WTC11 (cell line): ENCODE results near the gene ATP5ME. TPM values are rescaled to one million over a fixed set of nuclear protein-coding genes. Genes with fewer than 3 reads are reported as not detected.

Source experiments
- ATAC-seq: fragments of 200-7000 bp; cut with Tn5 transposase; 2 replicates; pipeline ENCODE4 v1.10.0; 2021; ENCODE audit warnings: mild to moderate bottlenecking, moderate library complexity
- CTCF ChIA-PET: fragments of 300-600 bp; sonication (Branson Sonifier 250); formaldehyde crosslinking; loops from one replicate; lab custom pipeline; 2021; ENCODE audit warnings: antibody characterized with exemption; lab: Charles Lee
- POLR2A ChIA-PET: fragments of 350-600 bp; sonication (Branson Sonifier 250); formaldehyde crosslinking; loops from one replicate; lab custom pipeline; 2021; ENCODE audit warnings: antibody characterized with exemption; lab: Charles Lee
- DNase-seq: peaks from one replicate; pipeline ENCODE4 v3.0.0; 2021; ENCODE audit warnings: low spot score
- H3K27ac Mint-ChIP-seq: 2 replicates; pipeline ENCODE4 v1.8.0; 2021; ENCODE audit warnings: mixed read lengths
- H3K27me3 Mint-ChIP-seq: 2 replicates; pipeline ENCODE4 v1.8.0; 2021; ENCODE audit warnings: low read depth, mild to moderate bottlenecking, moderate library complexity, mixed read lengths
- H3K36me3 Mint-ChIP-seq: 2 replicates; pipeline ENCODE4 v1.8.0; 2021; ENCODE audit warnings: mixed read lengths
- H3K4me1 Mint-ChIP-seq: 2 replicates; pipeline ENCODE4 v1.8.0; 2022; ENCODE audit warnings: mixed read lengths
- H3K4me3 Mint-ChIP-seq: 2 replicates; pipeline ENCODE4 v1.8.0; 2021; ENCODE audit warnings: mild to moderate bottlenecking, moderate library complexity, mixed read lengths
- H3K9me3 Mint-ChIP-seq: 2 replicates; pipeline ENCODE4 v1.8.0; 2021; ENCODE audit warnings: mixed read lengths
- GABPB1 ChIP-seq: sonication (generic); formaldehyde crosslinking; IDR thresholded peaks from 2 replicates; pipeline ENCODE4 v1.8.1; 2023; ENCODE audit warnings: mild to moderate bottlenecking, missing genetic modification reagents
- IRF2 ChIP-seq: sonication (generic); formaldehyde crosslinking; IDR thresholded peaks from 2 replicates; pipeline ENCODE4 v1.8.0; 2022; ENCODE audit warnings: low read depth, missing genetic modification reagents, borderline replicate concordance
- JUN ChIP-seq: sonication (generic); formaldehyde crosslinking; IDR thresholded peaks from 2 replicates; pipeline ENCODE4 v1.8.0; 2023; ENCODE audit warnings: mild to moderate bottlenecking, missing genetic modification reagents
- NFE2L1 ChIP-seq: sonication (generic); formaldehyde crosslinking; IDR thresholded peaks from 2 replicates; pipeline ENCODE4 v1.8.1; 2023; ENCODE audit warnings: missing genetic modification reagents
- NR1H2 ChIP-seq: sonication (generic); formaldehyde crosslinking; IDR thresholded peaks from 2 replicates; pipeline ENCODE4 v1.9.0; 2021; ENCODE audit warnings: mild to moderate bottlenecking, moderate library complexity, missing genetic modification reagents
- OVOL2 ChIP-seq: fragments of 250-450 bp; sonication (Bioruptor Pico); IDR thresholded peaks from 2 replicates; pipeline ENCODE4 v1.9.0; 2021; ENCODE audit warnings: mild to moderate bottlenecking, borderline replicate concordance
- RORB ChIP-seq: fragments of 250-450 bp; sonication (Bioruptor Pico); IDR thresholded peaks from 2 replicates; pipeline ENCODE4 v1.9.0; 2021; ENCODE audit warnings: mild to moderate bottlenecking
- TEAD1 ChIP-seq: sonication (generic); formaldehyde crosslinking; IDR thresholded peaks from 2 replicates; pipeline ENCODE4 v1.8.0; 2022; ENCODE audit warnings: mild to moderate bottlenecking, missing genetic modification reagents
- ZNF121 ChIP-seq: sonication (generic); formaldehyde crosslinking; IDR thresholded peaks from 2 replicates; pipeline ENCODE4 v1.8.0; 2023; ENCODE audit warnings: missing genetic modification reagents
- ZNF671 ChIP-seq: fragments of 250-450 bp; sonication (Bioruptor Pico); IDR thresholded peaks from 2 replicates; pipeline ENCODE4 v1.8.0; 2021; ENCODE audit warnings: mild to moderate bottlenecking
- total RNA-seq: library from RNA; stranded (reverse); gene quantifications from 3 replicates; pipeline ENCODE4 v1.2.3, GENCODE V29; 2021
- TF ChIP-seq, protein P1 (sequence below): sonication (generic); formaldehyde crosslinking; IDR thresholded peaks from 2 replicates; pipeline ENCODE4 v1.8.1; 2023; ENCODE audit warnings: mild to moderate bottlenecking, missing genetic modification reagents
- TF ChIP-seq, protein P2 (sequence below): fragments of 250-450 bp; sonication (Bioruptor Pico); IDR thresholded peaks from 2 replicates; pipeline ENCODE4 v2.1.2; 2022; ENCODE audit warnings: mild to moderate bottlenecking, moderate library complexity
- TF ChIP-seq, protein P3 (sequence below): sonication (generic); formaldehyde crosslinking; IDR thresholded peaks from 2 replicates; pipeline ENCODE4 v1.8.1; 2023; ENCODE audit warnings: mild to moderate bottlenecking, moderate library complexity, missing genetic modification reagents
- TF ChIP-seq, protein P4 (sequence below): sonication (generic); formaldehyde crosslinking; IDR thresholded peaks from 2 replicates; pipeline ENCODE4 v1.8.1; 2023; ENCODE audit warnings: mild to moderate bottlenecking, missing genetic modification reagents, moderate library complexity
- TF ChIP-seq, protein P5 (sequence below): sonication (generic); formaldehyde crosslinking; conservative IDR thresholded peaks from 2 replicates; pipeline ENCODE4 v1.8.1; 2022; ENCODE audit warnings: mild to moderate bottlenecking, missing genetic modification reagents
- TF ChIP-seq, protein P6 (sequence below): sonication (generic); formaldehyde crosslinking; IDR thresholded peaks from 2 replicates; pipeline ENCODE4 v1.8.1; 2022; ENCODE audit warnings: mild to moderate bottlenecking, missing genetic modification reagents, moderate library complexity, borderline replicate concordance
- TF ChIP-seq, protein P7 (sequence below): sonication (generic); formaldehyde crosslinking; IDR thresholded peaks from 2 replicates; pipeline ENCODE4 v1.8.0; 2023; ENCODE audit warnings: mild to moderate bottlenecking, missing genetic modification reagents

ATP5ME gene
- total RNA-seq, 1 experiment from 2014 or later = 468 TPM

DNA sequence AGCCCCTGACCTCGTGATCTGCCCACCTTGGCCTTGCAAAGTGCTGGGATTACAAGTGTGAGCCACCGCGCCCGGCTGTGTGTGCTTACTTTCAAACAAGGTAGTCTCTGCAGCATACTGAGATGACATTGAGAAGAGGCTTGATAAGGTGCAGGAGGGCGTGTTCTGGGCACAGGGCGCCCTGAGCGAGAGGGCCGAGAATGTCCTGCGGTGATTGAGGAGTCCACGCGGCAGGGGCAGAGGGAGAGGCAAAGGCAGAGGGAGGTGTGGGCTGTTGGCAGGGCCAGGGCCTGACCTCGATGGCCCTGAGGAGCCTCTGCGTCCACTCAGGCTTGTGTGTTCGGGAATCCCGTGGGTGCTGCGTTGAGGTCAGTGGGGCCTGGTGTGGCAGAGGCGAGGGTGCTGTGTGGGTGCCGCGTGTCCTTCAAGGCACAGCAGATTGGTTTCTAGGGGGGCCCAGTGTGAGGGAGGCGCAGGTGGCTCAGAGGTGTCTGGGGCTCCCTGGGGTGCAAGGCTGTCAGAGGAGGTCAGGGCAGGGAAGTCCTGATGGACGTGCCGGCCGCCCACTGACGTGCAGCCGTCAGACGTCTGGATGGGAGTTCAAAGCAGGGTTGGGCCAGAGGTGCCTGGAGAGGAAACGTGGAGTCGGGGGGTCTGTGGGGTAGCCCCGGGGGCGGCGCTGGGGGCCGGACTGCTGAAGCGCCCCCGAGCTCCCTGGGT lies 43.7 kb upstream of the ATP5ME start:
- Mint-ChIP-seq H3K9me3 (no peaks in the 10 kb centered on the region), H3K27me3 (no peaks in the 10 kb centered on the region), H3K36me3 (peaks cover 10% of the 10 kb centered on the region), H3K4me1 (no peaks in the 10 kb centered on the region), H3K4me3 (no peak overlapping the region), H3K27ac (no peak overlapping the region)
- ATAC-seq = no peak
- TF ChIP-seq IRF2 (CRISPR knock-in tag) (no peak), ZNF671 (no peak), OVOL2 (no peak), NR1H2 (CRISPR knock-in tag) (no peak), NFE2L1 (no peak), TEAD1 (no peak), RORB (CRISPR knock-in tag) (no peak), ZNF121 (CRISPR knock-in tag) (no peak), GABPB1 (CRISPR knock-in tag) (no peak), JUN (no peak)
- TF ChIP-seq, protein P1, sequence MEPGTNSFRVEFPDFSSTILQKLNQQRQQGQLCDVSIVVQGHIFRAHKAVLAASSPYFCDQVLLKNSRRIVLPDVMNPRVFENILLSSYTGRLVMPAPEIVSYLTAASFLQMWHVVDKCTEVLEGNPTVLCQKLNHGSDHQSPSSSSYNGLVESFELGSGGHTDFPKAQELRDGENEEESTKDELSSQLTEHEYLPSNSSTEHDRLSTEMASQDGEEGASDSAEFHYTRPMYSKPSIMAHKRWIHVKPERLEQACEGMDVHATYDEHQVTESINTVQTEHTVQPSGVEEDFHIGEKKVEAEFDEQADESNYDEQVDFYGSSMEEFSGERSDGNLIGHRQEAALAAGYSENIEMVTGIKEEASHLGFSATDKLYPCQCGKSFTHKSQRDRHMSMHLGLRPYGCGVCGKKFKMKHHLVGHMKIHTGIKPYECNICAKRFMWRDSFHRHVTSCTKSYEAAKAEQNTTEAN (CRISPR knock-in tag) = no peak
- TF ChIP-seq, protein P2, sequence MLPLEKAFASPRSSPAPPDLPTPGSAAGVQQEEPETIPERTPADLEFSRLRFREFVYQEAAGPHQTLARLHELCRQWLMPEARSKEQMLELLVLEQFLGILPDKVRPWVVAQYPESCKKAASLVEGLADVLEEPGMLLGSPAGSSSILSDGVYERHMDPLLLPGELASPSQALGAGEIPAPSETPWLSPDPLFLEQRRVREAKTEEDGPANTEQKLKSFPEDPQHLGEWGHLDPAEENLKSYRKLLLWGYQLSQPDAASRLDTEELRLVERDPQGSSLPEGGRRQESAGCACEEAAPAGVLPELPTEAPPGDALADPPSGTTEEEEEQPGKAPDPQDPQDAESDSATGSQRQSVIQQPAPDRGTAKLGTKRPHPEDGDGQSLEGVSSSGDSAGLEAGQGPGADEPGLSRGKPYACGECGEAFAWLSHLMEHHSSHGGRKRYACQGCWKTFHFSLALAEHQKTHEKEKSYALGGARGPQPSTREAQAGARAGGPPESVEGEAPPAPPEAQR (CRISPR knock-in tag) = no peak
- TF ChIP-seq, protein P3, sequence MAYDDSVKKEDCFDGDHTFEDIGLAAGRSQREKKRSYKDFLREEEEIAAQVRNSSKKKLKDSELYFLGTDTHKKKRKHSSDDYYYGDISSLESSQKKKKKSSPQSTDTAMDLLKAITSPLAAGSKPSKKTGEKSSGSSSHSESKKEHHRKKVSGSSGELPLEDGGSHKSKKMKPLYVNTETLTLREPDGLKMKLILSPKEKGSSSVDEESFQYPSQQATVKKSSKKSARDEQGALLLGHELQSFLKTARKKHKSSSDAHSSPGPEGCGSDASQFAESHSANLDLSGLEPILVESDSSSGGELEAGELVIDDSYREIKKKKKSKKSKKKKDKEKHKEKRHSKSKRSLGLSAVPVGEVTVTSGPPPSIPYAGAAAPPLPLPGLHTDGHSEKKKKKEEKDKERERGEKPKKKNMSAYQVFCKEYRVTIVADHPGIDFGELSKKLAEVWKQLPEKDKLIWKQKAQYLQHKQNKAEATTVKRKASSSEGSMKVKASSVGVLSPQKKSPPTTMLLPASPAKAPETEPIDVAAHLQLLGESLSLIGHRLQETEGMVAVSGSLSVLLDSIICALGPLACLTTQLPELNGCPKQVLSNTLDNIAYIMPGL = no peak
- TF ChIP-seq, protein P4, sequence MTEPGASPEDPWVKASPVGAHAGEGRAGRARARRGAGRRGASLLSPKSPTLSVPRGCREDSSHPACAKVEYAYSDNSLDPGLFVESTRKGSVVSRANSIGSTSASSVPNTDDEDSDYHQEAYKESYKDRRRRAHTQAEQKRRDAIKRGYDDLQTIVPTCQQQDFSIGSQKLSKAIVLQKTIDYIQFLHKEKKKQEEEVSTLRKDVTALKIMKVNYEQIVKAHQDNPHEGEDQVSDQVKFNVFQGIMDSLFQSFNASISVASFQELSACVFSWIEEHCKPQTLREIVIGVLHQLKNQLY = no peak
- TF ChIP-seq, protein P5, sequence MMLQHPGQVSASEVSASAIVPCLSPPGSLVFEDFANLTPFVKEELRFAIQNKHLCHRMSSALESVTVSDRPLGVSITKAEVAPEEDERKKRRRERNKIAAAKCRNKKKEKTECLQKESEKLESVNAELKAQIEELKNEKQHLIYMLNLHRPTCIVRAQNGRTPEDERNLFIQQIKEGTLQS = no peak
- TF ChIP-seq, protein P6, sequence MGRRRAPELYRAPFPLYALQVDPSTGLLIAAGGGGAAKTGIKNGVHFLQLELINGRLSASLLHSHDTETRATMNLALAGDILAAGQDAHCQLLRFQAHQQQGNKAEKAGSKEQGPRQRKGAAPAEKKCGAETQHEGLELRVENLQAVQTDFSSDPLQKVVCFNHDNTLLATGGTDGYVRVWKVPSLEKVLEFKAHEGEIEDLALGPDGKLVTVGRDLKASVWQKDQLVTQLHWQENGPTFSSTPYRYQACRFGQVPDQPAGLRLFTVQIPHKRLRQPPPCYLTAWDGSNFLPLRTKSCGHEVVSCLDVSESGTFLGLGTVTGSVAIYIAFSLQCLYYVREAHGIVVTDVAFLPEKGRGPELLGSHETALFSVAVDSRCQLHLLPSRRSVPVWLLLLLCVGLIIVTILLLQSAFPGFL (CRISPR knock-in tag) = no peak
- TF ChIP-seq, protein P7, sequence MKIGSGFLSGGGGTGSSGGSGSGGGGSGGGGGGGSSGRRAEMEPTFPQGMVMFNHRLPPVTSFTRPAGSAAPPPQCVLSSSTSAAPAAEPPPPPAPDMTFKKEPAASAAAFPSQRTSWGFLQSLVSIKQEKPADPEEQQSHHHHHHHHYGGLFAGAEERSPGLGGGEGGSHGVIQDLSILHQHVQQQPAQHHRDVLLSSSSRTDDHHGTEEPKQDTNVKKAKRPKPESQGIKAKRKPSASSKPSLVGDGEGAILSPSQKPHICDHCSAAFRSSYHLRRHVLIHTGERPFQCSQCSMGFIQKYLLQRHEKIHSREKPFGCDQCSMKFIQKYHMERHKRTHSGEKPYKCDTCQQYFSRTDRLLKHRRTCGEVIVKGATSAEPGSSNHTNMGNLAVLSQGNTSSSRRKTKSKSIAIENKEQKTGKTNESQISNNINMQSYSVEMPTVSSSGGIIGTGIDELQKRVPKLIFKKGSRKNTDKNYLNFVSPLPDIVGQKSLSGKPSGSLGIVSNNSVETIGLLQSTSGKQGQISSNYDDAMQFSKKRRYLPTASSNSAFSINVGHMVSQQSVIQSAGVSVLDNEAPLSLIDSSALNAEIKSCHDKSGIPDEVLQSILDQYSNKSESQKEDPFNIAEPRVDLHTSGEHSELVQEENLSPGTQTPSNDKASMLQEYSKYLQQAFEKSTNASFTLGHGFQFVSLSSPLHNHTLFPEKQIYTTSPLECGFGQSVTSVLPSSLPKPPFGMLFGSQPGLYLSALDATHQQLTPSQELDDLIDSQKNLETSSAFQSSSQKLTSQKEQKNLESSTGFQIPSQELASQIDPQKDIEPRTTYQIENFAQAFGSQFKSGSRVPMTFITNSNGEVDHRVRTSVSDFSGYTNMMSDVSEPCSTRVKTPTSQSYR (CRISPR knock-in tag) = no peak
- POLR2A ChIA-PET = no interaction called here
- CTCF ChIA-PET = interaction anchor here (4.1 kb wide), 1 partner anchor 33 kb away, joined by 17 read pairs; no protein-coding TSS in a partner anchor
- DNase-seq = no peak
